ENCODE results near the gene MTG1.

DNA sequence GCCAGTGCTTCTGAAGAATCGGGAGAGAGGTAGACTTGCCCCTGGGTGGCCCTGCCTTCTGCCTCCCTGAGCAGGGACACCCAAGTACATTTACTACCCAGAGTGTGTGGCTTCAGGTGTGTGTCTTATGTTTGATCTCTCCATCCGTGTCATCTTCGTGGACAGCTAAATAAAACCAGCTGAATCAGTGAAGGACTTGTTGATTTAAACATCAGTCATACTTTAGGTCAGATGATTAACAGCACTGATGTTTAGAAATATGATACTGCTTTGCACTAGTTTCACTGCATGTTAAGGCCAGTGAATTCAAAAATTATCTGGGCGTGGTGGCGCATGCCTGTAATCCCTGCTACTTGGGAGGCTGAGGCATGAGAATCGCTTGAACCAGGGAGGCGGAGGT is 4.0 kb downstream of the MTG1 start:
- TF ChIP-seq CTCF (conservative IDR thresholded peaks at IDR 0.05 in 1 of 2, IDR thresholded peaks at IDR 0.05 in 1 of 2; ENCODE audit: low read depth in 1 of 2, low read length in 2 of 2) = no peak
- no peak for TF ChIP-seq EZH2 (IDR thresholded peaks at IDR 0.05; ENCODE audit: low read length, missing control alignments)

Data from fibroblast of lung (primary cell).